GM23338 (cell line): ENCODE results near the gene SLC45A2. TPM values are rescaled to one million over a fixed set of nuclear protein-coding genes. Genes with fewer than 3 reads are reported as not detected.

Experiments
- ATAC-seq: fragments of 200-7000 bp; cut with Tn5 transposase; 3 replicates; pipeline ENCODE4 v1.9.1; 2020
- DNase-seq: peaks from one replicate; pipeline ENCODE4 v3.0.0-alpha.2; 2015; ENCODE audit warnings: low spot score
- H2AFZ ChIP-seq: fragments of 200-600 bp; sonication (generic); 2 replicates; pipeline ENCODE4 v1.8.0; 2016; ENCODE audit warnings: antibody characterized with exemption, mild to moderate bottlenecking, moderate library complexity
- H3F3A ChIP-seq: fragments of 200-600 bp; sonication (generic); replicated peaks from 2 replicates; pipeline ENCODE4 v1.8.0; 2017; ENCODE audit warnings: antibody characterized with exemption, mixed run types, low read depth
- H3K27ac ChIP-seq: fragments of 200-600 bp; sonication (generic); 2 replicates; pipeline ENCODE4 v1.6.1; 2016; ENCODE audit warnings: low read depth
- H3K27me3 ChIP-seq: fragments of 200-600 bp; sonication (generic); 2 replicates; pipeline ENCODE4 v1.8.0; 2016; ENCODE audit warnings: mild to moderate bottlenecking, mixed run types, moderate library complexity; ENCODE audit not compliant: insufficient read depth
- H3K36me3 ChIP-seq: fragments of 200-600 bp; sonication (generic); 2 replicates; pipeline ENCODE4 v1.8.0; 2016; ENCODE audit warnings: mild to moderate bottlenecking; ENCODE audit not compliant: insufficient read depth
- H3K4me1 ChIP-seq: fragments of 200-600 bp; sonication (generic); 2 replicates; pipeline ENCODE4 v1.8.0; 2016; ENCODE audit warnings: mild to moderate bottlenecking, moderate library complexity; ENCODE audit not compliant: insufficient read depth
- H3K4me2 ChIP-seq: fragments of 200-600 bp; sonication (generic); 2 replicates; pipeline ENCODE4 v1.7.1; 2017; ENCODE audit warnings: mixed run types
- H3K4me3 ChIP-seq: fragments of 200-600 bp; sonication (generic); 2 replicates; pipeline ENCODE4 v1.6.1; 2016; ENCODE audit warnings: mixed run types
- H3K79me2 ChIP-seq: fragments of 200-600 bp; sonication (generic); replicated peaks from 2 replicates; pipeline ENCODE4 v1.8.0; 2017; ENCODE audit warnings: mild to moderate bottlenecking; ENCODE audit not compliant: insufficient read depth
- H3K9me2 ChIP-seq: fragments of 200-600 bp; sonication (generic); 2 replicates; pipeline ENCODE4 v1.8.0; 2017; ENCODE audit not compliant: insufficient read depth
- H4K20me1 ChIP-seq: fragments of 200-600 bp; sonication (generic); replicated peaks from 2 replicates; pipeline ENCODE4 v1.8.0; 2017; ENCODE audit warnings: mild to moderate bottlenecking; ENCODE audit not compliant: insufficient read depth
- H3K27ac Mint-ChIP-seq: 2 replicates; pipeline ENCODE4 v1.8.0; 2020; ENCODE audit warnings: inconsistent platforms, mild to moderate bottlenecking, moderate library complexity, mixed read lengths
- H3K27me3 Mint-ChIP-seq: 3 replicates; pipeline ENCODE4 v1.8.0; 2022; ENCODE audit warnings: low read depth, mild to moderate bottlenecking, moderate library complexity, mixed read lengths, inconsistent platforms; ENCODE audit not compliant: insufficient read depth, poor library complexity
- H3K36me3 Mint-ChIP-seq: 3 replicates; pipeline ENCODE4 v1.8.0; 2021; ENCODE audit warnings: low read depth, mild to moderate bottlenecking, inconsistent platforms, moderate library complexity, mixed read lengths
- H3K4me1 Mint-ChIP-seq: 3 replicates; pipeline ENCODE4 v1.8.0; 2020; ENCODE audit warnings: mild to moderate bottlenecking, inconsistent platforms, mixed read lengths
- H3K4me3 Mint-ChIP-seq: 3 replicates; pipeline ENCODE4 v1.8.0; 2021; ENCODE audit warnings: moderate library complexity, mild to moderate bottlenecking, inconsistent platforms, mixed read lengths
- H3K9me3 Mint-ChIP-seq: 3 replicates; pipeline ENCODE4 v1.8.0; 2020; ENCODE audit warnings: moderate library complexity, mild to moderate bottlenecking, inconsistent platforms, mixed read lengths
- CREB1 ChIP-seq: fragments of 250-450 bp; sonication (Bioruptor Pico); IDR thresholded peaks from 2 replicates; pipeline ENCODE4 v1.5.0; 2020; ENCODE audit warnings: low read depth, mild to moderate bottlenecking, moderate library complexity
- CTCF ChIP-seq, 2 experiments: fragments of 200-600 bp in 1 of 2; sonication (generic) in 1 of 2; conservative IDR thresholded peaks; 2 replicates each; pipeline versions ENCODE4 v1.5.1 to v1.6.1; 2016 to 2017; ENCODE audit warnings: antibody characterized with exemption in 2 of 2, low read depth in 2 of 2, mild to moderate bottlenecking in 2 of 2, moderate library complexity in 1 of 2
- ETS1 ChIP-seq: IDR thresholded peaks from 2 replicates; pipeline ENCODE4 v1.6.1; 2016; ENCODE audit warnings: antibody characterized with exemption
- EZH2phosphoT487 ChIP-seq: fragments of 200-600 bp; sonication (generic); IDR thresholded peaks from one replicate; pipeline ENCODE4 v1.8.1; 2018; ENCODE audit warnings: antibody characterized with exemption; ENCODE audit not compliant: unreplicated experiment
- POLR2AphosphoS5 ChIP-seq: IDR thresholded peaks from 2 replicates; pipeline ENCODE4 v1.6.1; 2016; ENCODE audit warnings: antibody characterized with exemption, low read depth
- ZNF114 ChIP-seq: fragments of 250-450 bp; sonication (Bioruptor Pico); IDR thresholded peaks from 2 replicates; pipeline ENCODE4 v1.5.0; 2020; ENCODE audit warnings: mild to moderate bottlenecking, moderate library complexity
- ZNF331 ChIP-seq: fragments of 250-450 bp; sonication (Bioruptor Pico); IDR thresholded peaks from 2 replicates; pipeline ENCODE4 v1.5.0; 2020; ENCODE audit warnings: low read depth, mild to moderate bottlenecking, moderate library complexity
- polyA plus RNA-seq: library from polyadenylated mRNA; unstranded; fragments of >200 nt; fragmentation: Nextera tagmentation; extraction: Ambion mirVana; gene quantifications from 2 replicates; pipeline ENCODE4 v1.2.1, GENCODE V29; 2016
- total RNA-seq: library from RNA; depleted of rRNA; stranded (reverse); fragments of >200 nt; shearing (Covaris generic); gene quantifications from 2 replicates; pipeline ENCODE4 v1.2.3, GENCODE V29; 2014
- TF ChIP-seq, protein P1 (sequence below): IDR thresholded peaks from one replicate; pipeline ENCODE4 v1.6.1; 2018; ENCODE audit warnings: antibody characterized with exemption; ENCODE audit not compliant: unreplicated experiment

SLC45A2 gene
- total and polyA plus RNA-seq, 2 experiments from 2014 or later, result not detected

- Histone ChIP-seq H3K27ac (no peak overlapping the region), H3K4me3 (no peak overlapping the region), H3K27me3 (peaks cover 15% of the 10 kb centered on the region), H3K4me1 (no peaks in the 10 kb centered on the region), H4K20me1 (no peaks in the 10 kb centered on the region), H3K36me3 (no peaks in the 10 kb centered on the region), H3K9me2 (no peaks in the 10 kb centered on the region), H3F3A (no peaks in the 10 kb centered on the region), H3K4me2 (no peak overlapping the region), H3K79me2 (no peaks in the 10 kb centered on the region), H2AFZ (no peak overlapping the region)
- Mint-ChIP-seq H3K36me3 (no peaks in the 10 kb centered on the region), H3K27ac (no peak overlapping the region), H3K9me3 (no peaks in the 10 kb centered on the region), H3K4me1 (peaks cover 19% of the 10 kb centered on the region), H3K4me3 (no peak overlapping the region), H3K27me3 (peaks cover 22% of the 10 kb centered on the region)
- TF ChIP-seq CREB1 (CRISPR knock-in tag) (no peak), ZNF331 (CRISPR knock-in tag) (no peak), CTCF (conservative IDR thresholded peaks at IDR 0.05; ENCODE audit: low read depth in 2 of 2) (no peak), EZH2phosphoT487 (no peak)
- ATAC-seq, result no peak
- no peak for DNase-seq
These were observed 45.6 kb downstream of the SLC45A2 start for GRCh38 chr5:33938881-33939280.

- H3K27me3 ChIP-seq, result peaks cover 15% of the 10 kb centered on the region
- H3F3A ChIP-seq, result no peaks in the 10 kb centered on the region
- Mint-ChIP-seq H3K4me1 (peaks cover 19% of the 10 kb centered on the region), H3K27me3 (peaks cover 22% of the 10 kb centered on the region), H3K4me3 (no peak overlapping the region), H3K27ac (no peak overlapping the region), H3K9me3 (no peaks in the 10 kb centered on the region), H3K36me3 (no peaks in the 10 kb centered on the region)
- H3K4me2 ChIP-seq, result no peak overlapping the region
- no peak for ATAC-seq
- no peaks in the 10 kb centered on the region for H3K9me2 ChIP-seq
- no peaks in the 10 kb centered on the region for H3K4me1 ChIP-seq
- no peaks in the 10 kb centered on the region for H4K20me1 ChIP-seq
- no peak for DNase-seq
- H3K27ac ChIP-seq, result no peak overlapping the region
- H3K4me3 ChIP-seq, result no peak overlapping the region
- TF ChIP-seq ZNF114 (no peak), ETS1 (no peak), EZH2phosphoT487 (no peak), POLR2AphosphoS5 (no peak), CTCF (conservative IDR thresholded peaks at IDR 0.05; ENCODE audit: low read depth in 2 of 2) (no peak), ZNF331 (CRISPR knock-in tag) (no peak)
- TF ChIP-seq, protein P1, sequence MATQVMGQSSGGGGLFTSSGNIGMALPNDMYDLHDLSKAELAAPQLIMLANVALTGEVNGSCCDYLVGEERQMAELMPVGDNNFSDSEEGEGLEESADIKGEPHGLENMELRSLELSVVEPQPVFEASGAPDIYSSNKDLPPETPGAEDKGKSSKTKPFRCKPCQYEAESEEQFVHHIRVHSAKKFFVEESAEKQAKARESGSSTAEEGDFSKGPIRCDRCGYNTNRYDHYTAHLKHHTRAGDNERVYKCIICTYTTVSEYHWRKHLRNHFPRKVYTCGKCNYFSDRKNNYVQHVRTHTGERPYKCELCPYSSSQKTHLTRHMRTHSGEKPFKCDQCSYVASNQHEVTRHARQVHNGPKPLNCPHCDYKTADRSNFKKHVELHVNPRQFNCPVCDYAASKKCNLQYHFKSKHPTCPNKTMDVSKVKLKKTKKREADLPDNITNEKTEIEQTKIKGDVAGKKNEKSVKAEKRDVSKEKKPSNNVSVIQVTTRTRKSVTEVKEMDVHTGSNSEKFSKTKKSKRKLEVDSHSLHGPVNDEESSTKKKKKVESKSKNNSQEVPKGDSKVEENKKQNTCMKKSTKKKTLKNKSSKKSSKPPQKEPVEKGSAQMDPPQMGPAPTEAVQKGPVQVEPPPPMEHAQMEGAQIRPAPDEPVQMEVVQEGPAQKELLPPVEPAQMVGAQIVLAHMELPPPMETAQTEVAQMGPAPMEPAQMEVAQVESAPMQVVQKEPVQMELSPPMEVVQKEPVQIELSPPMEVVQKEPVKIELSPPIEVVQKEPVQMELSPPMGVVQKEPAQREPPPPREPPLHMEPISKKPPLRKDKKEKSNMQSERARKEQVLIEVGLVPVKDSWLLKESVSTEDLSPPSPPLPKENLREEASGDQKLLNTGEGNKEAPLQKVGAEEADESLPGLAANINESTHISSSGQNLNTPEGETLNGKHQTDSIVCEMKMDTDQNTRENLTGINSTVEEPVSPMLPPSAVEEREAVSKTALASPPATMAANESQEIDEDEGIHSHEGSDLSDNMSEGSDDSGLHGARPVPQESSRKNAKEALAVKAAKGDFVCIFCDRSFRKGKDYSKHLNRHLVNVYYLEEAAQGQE, result no peak
- H2AFZ ChIP-seq, result no peak overlapping the region
- no peaks in the 10 kb centered on the region for H3K36me3 ChIP-seq
- H3K79me2 ChIP-seq, result no peaks in the 10 kb centered on the region
These were observed 46.0 kb downstream of the SLC45A2 start for GRCh38 chr5:33938507-33938796.
